K562 (cell line): Measurements from ENCODE around the gene PHLDB3. TPM values are rescaled to one million over a fixed set of nuclear protein-coding genes. Genes with fewer than 3 reads are reported as not detected.

Experiments used
- C11orf30 ChIP-seq: fragments of 450-650 bp; IDR thresholded peaks from 2 replicates; pipeline ENCODE4 v1.6.1; 2016; ENCODE audit warnings: low read depth, mild to moderate bottlenecking
- CEBPG ChIP-seq, 3 experiments: fragments of 200-800 bp in 1 of 3; sonication (Bioruptor generic) in 1 of 3; sonication (generic) in 1 of 3; formaldehyde crosslinking in 1 of 3; IDR thresholded peaks in 2 of 3; conservative IDR thresholded peaks in 1 of 3; 2 replicates each; pipeline versions ENCODE4 v1.6.1 to v1.8.0; 2016 to 2022; ENCODE audit warnings: missing compliant biosample characterization in 2 of 3, missing genetic modification characterization in 2 of 3, mild to moderate bottlenecking in 1 of 3, missing genetic modification reagents in 1 of 3
- DPF2 ChIP-seq: fragments of 450-650 bp; IDR thresholded peaks from 2 replicates; pipeline ENCODE4 v1.6.1; 2016
- ERF ChIP-seq: fragments of 450-650 bp; formaldehyde crosslinking; IDR thresholded peaks from 2 replicates; pipeline ENCODE4 v1.4.0; 2020; ENCODE audit warnings: mild to moderate bottlenecking, mixed read lengths
- FOSL1 ChIP-seq: fragments of 200-800 bp; sonication (Bioruptor generic); conservative IDR thresholded peaks from 2 replicates; pipeline ENCODE4 v1.6.1; 2016; ENCODE audit warnings: missing genetic modification characterization, missing compliant biosample characterization
- HDAC1 ChIP-seq, 2 experiments: fragments of 450-650 bp; IDR thresholded peaks; 2 replicates each; pipeline ENCODE4 v1.6.1; 2016 to 2017; ENCODE audit warnings: inconsistent platforms in 1 of 2, mild to moderate bottlenecking in 1 of 2, moderate library complexity in 1 of 2
- JUND ChIP-seq, 2 experiments: IDR thresholded peaks; 2 replicates in 1 of 2; 3 replicates in 1 of 2; pipeline ENCODE4 v1.6.1; 2011; ENCODE audit warnings: borderline replicate concordance in 2 of 2, low read depth in 2 of 2, low read length in 2 of 2, improper control_type of control experiment in 1 of 2, missing biosample characterization in 1 of 2, missing genetic modification characterization in 1 of 2, missing genetic modification reagents in 1 of 2
- NFE2 ChIP-seq: IDR thresholded peaks from 2 replicates; pipeline ENCODE4 v1.6.1; 2014; ENCODE audit warnings: antibody characterized with exemption, low read depth
- NR2C2 ChIP-seq, 2 experiments: fragments of 200-800 bp in 1 of 2; sonication (Bioruptor generic) in 1 of 2; sonication (generic) in 1 of 2; formaldehyde crosslinking in 1 of 2; IDR thresholded peaks; 2 replicates each; pipeline versions ENCODE4 v1.6.1 to v1.8.0; 2016 to 2022; ENCODE audit warnings: mild to moderate bottlenecking in 1 of 2, missing compliant biosample characterization in 1 of 2, missing genetic modification characterization in 1 of 2, missing genetic modification reagents in 1 of 2
- SMARCE1 ChIP-seq: fragments of 450-650 bp; IDR thresholded peaks from 2 replicates; pipeline ENCODE4 v1.7.1; 2016; ENCODE audit warnings: mild to moderate bottlenecking
- STAT5B ChIP-seq: fragments of 250-450 bp; sonication (Bioruptor Pico); IDR thresholded peaks from 2 replicates; pipeline ENCODE4 v1.8.0; 2021; ENCODE audit warnings: mild to moderate bottlenecking, inconsistent platforms
- ZNF23 ChIP-seq: fragments of 250-450 bp; sonication (Bioruptor Pico); IDR thresholded peaks from 2 replicates; pipeline ENCODE4 v1.4.0; 2020; ENCODE audit warnings: mild to moderate bottlenecking
- ZNF232 ChIP-seq: sonication (generic); formaldehyde crosslinking; IDR thresholded peaks from 2 replicates; pipeline ENCODE4 v1.8.0; 2022; ENCODE audit warnings: mild to moderate bottlenecking, missing genetic modification reagents
- ZNF274 ChIP-seq: IDR thresholded peaks from 2 replicates; pipeline ENCODE4 v1.6.1; 2011; ENCODE audit warnings: low read depth, mild to moderate bottlenecking, low read length, moderate library complexity, borderline replicate concordance
- ZNF316 ChIP-seq: fragments of 450-650 bp; IDR thresholded peaks from 2 replicates; pipeline ENCODE4 v1.6.1; 2016
- polyA plus RNA-seq, 8 experiments: library from polyadenylated mRNA; depleted of rRNA in 4 of 8; stranded (reverse) in 5 of 8; unstranded in 3 of 8; fragments of >200 nt; fragmentation: Nextera tagmentation in 2 of 8; fragmentation: Illumina TruSeq in 1 of 8; extraction: Ambion mirVana in 2 of 8; extraction: Trizol in 1 of 8; gene quantifications; 2 replicates each; pipeline versions ENCODE4 v1.2.1 to v1.2.3, GENCODE V29; 2011 to 2014; ENCODE audit warnings: inconsistent platforms in 1 of 8, missing spikeins in 1 of 8
- total RNA-seq, 7 experiments: library from RNA; depleted of rRNA in 6 of 7; stranded (reverse); fragments of >200 nt in 6 of 7; fragmentation: Illumina TruSeq in 2 of 7; extraction: Trizol in 2 of 7; gene quantifications; 2 replicates each; pipeline versions ENCODE4 v1.2.1 to v1.2.3, GENCODE V29; 2011 to 2021; ENCODE audit warnings: low replicate concordance in 1 of 7
- TF ChIP-seq, protein P1 (sequence below), 2 experiments: fragments of 150-350 bp in 1 of 2; IDR thresholded peaks; 2 replicates each; pipeline ENCODE4 v1.6.1; 2012 to 2016; ENCODE audit warnings: low read depth in 2 of 2, low read length in 2 of 2, mild to moderate bottlenecking in 1 of 2, moderate library complexity in 1 of 2
- TF ChIP-seq, protein P2 (sequence below): conservative IDR thresholded peaks from 2 replicates; pipeline ENCODE4 v1.6.1; 2011; ENCODE audit warnings: low read depth, mild to moderate bottlenecking, low read length; ENCODE audit not compliant: control insufficient read depth
- TF ChIP-seq, protein P3 (sequence below), 2 experiments: fragments of 450-650 bp in 1 of 2; IDR thresholded peaks; 2 replicates each; pipeline ENCODE4 v1.6.1; 2011 to 2017; ENCODE audit warnings: low read depth in 2 of 2, antibody characterized with exemption in 1 of 2, borderline replicate concordance in 1 of 2, low read length in 1 of 2, mild to moderate bottlenecking in 1 of 2, mixed read lengths in 1 of 2; ENCODE audit not compliant: control insufficient read depth in 1 of 2

PHLDB3 gene
- total and polyA plus RNA-seq, 9 of the 15 experiments (the other 6 are each of a cell fraction or from before 2014, with no cell fraction given): 0.04 to 23.5 (median 3.9) TPM

DNA sequence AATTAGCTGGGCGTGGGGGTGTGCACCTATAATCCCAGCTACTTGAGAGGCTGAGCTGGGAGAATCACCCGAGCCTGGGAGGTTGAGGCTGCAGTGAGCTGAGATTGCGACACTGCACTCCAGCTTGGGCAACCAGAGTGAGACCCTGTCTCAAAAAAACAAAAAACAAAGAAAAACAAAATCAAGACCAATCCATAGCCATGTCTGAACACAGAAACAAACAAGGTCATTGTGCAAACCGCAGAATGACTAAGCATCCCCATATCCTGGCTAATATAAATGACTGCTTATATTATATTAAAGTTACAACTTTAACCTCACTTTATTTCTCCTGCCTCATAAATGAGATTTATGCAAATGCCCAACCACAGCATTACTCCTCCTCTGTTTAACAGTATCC, 36.8 kb downstream of the PHLDB3 start (continued):
- TF ChIP-seq NR2C2 (CRISPR knock-in tag; IDR thresholded peaks at IDR 0.05) (no peak), NR2C2 (tag; IDR thresholded peaks at IDR 0.05) (0 out of 2 replicates have a peak, but pooled peaks have one; percentile 44), DPF2 (peak; percentile 53; the same call in 1 of the 2 replicates), ZNF274 (no peak), C11orf30 (peak; percentile 89), STAT5B (no peak), JUND (IDR thresholded peaks at IDR 0.05; ENCODE audit: borderline replicate concordance, low read depth, low read length) (peak; percentile 28; the same call in 1 of the 2 replicates), JUND (tag; IDR thresholded peaks at IDR 0.05; ENCODE audit: borderline replicate concordance, low read depth, low read length) (no peak), CEBPG (CRISPR knock-in tag; IDR thresholded peaks at IDR 0.05) (no peak), CEBPG (tag; conservative IDR thresholded peaks at IDR 0.05 in 1 of 2, IDR thresholded peaks at IDR 0.05 in 1 of 2) (peak; percentile 81 to 87), ZNF232 (CRISPR knock-in tag) (no peak), SMARCE1 (peak; percentile 47; the same call in 1 of the 2 replicates), ERF (CRISPR knock-in tag) (no peak), ZNF316 (peak; percentile 84), ZNF23 (no peak), NFE2 (peak; percentile 79), HDAC1 (IDR thresholded peaks at IDR 0.05) (peak in 1 of 2 experiments; percentile 48; a peak in 1 of 4 replicates), FOSL1 (tag) (peak; percentile 63)
- TF ChIP-seq, protein P1, sequence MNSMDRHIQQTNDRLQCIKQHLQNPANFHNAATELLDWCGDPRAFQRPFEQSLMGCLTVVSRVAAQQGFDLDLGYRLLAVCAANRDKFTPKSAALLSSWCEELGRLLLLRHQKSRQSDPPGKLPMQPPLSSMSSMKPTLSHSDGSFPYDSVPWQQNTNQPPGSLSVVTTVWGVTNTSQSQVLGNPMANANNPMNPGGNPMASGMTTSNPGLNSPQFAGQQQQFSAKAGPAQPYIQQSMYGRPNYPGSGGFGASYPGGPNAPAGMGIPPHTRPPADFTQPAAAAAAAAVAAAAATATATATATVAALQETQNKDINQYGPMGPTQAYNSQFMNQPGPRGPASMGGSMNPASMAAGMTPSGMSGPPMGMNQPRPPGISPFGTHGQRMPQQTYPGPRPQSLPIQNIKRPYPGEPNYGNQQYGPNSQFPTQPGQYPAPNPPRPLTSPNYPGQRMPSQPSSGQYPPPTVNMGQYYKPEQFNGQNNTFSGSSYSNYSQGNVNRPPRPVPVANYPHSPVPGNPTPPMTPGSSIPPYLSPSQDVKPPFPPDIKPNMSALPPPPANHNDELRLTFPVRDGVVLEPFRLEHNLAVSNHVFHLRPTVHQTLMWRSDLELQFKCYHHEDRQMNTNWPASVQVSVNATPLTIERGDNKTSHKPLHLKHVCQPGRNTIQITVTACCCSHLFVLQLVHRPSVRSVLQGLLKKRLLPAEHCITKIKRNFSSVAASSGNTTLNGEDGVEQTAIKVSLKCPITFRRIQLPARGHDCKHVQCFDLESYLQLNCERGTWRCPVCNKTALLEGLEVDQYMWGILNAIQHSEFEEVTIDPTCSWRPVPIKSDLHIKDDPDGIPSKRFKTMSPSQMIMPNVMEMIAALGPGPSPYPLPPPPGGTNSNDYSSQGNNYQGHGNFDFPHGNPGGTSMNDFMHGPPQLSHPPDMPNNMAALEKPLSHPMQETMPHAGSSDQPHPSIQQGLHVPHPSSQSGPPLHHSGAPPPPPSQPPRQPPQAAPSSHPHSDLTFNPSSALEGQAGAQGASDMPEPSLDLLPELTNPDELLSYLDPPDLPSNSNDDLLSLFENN (IDR thresholded peaks at IDR 0.05; ENCODE audit: low read depth in 2 of 2, low read length in 2 of 2): no peak
- TF ChIP-seq, protein P2, sequence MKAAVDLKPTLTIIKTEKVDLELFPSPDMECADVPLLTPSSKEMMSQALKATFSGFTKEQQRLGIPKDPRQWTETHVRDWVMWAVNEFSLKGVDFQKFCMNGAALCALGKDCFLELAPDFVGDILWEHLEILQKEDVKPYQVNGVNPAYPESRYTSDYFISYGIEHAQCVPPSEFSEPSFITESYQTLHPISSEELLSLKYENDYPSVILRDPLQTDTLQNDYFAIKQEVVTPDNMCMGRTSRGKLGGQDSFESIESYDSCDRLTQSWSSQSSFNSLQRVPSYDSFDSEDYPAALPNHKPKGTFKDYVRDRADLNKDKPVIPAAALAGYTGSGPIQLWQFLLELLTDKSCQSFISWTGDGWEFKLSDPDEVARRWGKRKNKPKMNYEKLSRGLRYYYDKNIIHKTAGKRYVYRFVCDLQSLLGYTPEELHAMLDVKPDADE: no peak
- TF ChIP-seq, protein P3, sequence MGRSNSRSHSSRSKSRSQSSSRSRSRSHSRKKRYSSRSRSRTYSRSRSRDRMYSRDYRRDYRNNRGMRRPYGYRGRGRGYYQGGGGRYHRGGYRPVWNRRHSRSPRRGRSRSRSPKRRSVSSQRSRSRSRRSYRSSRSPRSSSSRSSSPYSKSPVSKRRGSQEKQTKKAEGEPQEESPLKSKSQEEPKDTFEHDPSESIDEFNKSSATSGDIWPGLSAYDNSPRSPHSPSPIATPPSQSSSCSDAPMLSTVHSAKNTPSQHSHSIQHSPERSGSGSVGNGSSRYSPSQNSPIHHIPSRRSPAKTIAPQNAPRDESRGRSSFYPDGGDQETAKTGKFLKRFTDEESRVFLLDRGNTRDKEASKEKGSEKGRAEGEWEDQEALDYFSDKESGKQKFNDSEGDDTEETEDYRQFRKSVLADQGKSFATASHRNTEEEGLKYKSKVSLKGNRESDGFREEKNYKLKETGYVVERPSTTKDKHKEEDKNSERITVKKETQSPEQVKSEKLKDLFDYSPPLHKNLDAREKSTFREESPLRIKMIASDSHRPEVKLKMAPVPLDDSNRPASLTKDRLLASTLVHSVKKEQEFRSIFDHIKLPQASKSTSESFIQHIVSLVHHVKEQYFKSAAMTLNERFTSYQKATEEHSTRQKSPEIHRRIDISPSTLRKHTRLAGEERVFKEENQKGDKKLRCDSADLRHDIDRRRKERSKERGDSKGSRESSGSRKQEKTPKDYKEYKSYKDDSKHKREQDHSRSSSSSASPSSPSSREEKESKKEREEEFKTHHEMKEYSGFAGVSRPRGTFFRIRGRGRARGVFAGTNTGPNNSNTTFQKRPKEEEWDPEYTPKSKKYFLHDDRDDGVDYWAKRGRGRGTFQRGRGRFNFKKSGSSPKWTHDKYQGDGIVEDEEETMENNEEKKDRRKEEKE (IDR thresholded peaks at IDR 0.05; ENCODE audit: borderline replicate concordance in 1 of 2, control insufficient read depth in 1 of 2, low read depth in 2 of 2, low read length in 1 of 2): no peak
